Mucosa of stomach (tissue), 1 donor: ENCODE data around the gene ALKBH2.

ENCODE experiments used
- H3K27me3 ChIP-seq: one replicate; pipeline ENCODE4 v1.7.0; 2013; ENCODE audit warnings: mild to moderate bottlenecking, low read length; ENCODE audit not compliant: control insufficient read depth, insufficient read depth
- H3K36me3 ChIP-seq: one replicate; pipeline ENCODE4 v1.7.0; 2013; ENCODE audit warnings: low read length; ENCODE audit not compliant: control insufficient read depth, insufficient read depth
- H3K4me1 ChIP-seq: one replicate; pipeline ENCODE4 v1.7.0; 2013; ENCODE audit warnings: mild to moderate bottlenecking, low read length; ENCODE audit not compliant: control insufficient read depth, insufficient read depth
- H3K4me3 ChIP-seq: one replicate; pipeline ENCODE4 v1.7.0; 2013; ENCODE audit warnings: low read length
- H3K9ac ChIP-seq: one replicate; pipeline ENCODE4 v1.7.0; 2013; ENCODE audit warnings: mild to moderate bottlenecking, low read length, moderate library complexity
- H3K9me3 ChIP-seq: one replicate; pipeline ENCODE4 v1.7.0; 2013; ENCODE audit warnings: mild to moderate bottlenecking, low read length, moderate library complexity; ENCODE audit not compliant: control insufficient read depth
- donor health status: Pancreatic carcinoma.

ALKBH2 gene

GRCh38 chr12:109087250-109087649, 6.0 kb downstream of the ALKBH2 start:
- Histone ChIP-seq H3K36me3 (no peaks in the 10 kb centered on the region), H3K27me3 (no peaks in the 10 kb centered on the region), H3K4me1 (peaks cover 6% of the 10 kb centered on the region), H3K4me3 (no peak overlapping the region), H3K9ac (no peak overlapping the region), H3K9me3 (no peaks in the 10 kb centered on the region)

- H3K4me3 ChIP-seq, result no peak overlapping the region
These were observed 7.7 kb downstream of the ALKBH2 start for GRCh38 chr12:109085590-109085989.

GRCh38 chr12:109084425-109084824, 8.8 kb downstream of the ALKBH2 start:
- Histone ChIP-seq H3K27me3 (no peaks in the 10 kb centered on the region), H3K36me3 (no peaks in the 10 kb centered on the region), H3K9me3 (no peaks in the 10 kb centered on the region), H3K9ac (no peak overlapping the region), H3K4me1 (no peaks in the 10 kb centered on the region), H3K4me3 (no peak overlapping the region)

More at GRCh38 chr12:109085590-109085989, 7.7 kb downstream of the ALKBH2 start:
- Histone ChIP-seq H3K9ac (no peak overlapping the region), H3K27me3 (no peaks in the 10 kb centered on the region), H3K36me3 (no peaks in the 10 kb centered on the region), H3K4me1 (no peaks in the 10 kb centered on the region), H3K9me3 (no peaks in the 10 kb centered on the region)

- H3K4me1 ChIP-seq, result no peaks in the 10 kb centered on the region
- no peaks in the 10 kb centered on the region for H3K36me3 ChIP-seq
- H3K9me3 ChIP-seq, result no peaks in the 10 kb centered on the region
- no peak overlapping the region for H3K9ac ChIP-seq
- H3K4me3 ChIP-seq, result no peak overlapping the region
- no peaks in the 10 kb centered on the region for H3K27me3 ChIP-seq
These were observed 10.5 kb downstream of the ALKBH2 start for GRCh38 chr12:109082751-109083150.

- Histone ChIP-seq H3K36me3 (no peaks in the 10 kb centered on the region), H3K4me1 (no peaks in the 10 kb centered on the region), H3K9me3 (no peaks in the 10 kb centered on the region), H3K9ac (no peak overlapping the region), H3K4me3 (no peak overlapping the region), H3K27me3 (no peaks in the 10 kb centered on the region)
These were observed 18.4 kb downstream of the ALKBH2 start for GRCh38 chr12:109074866-109075265.

GRCh38 chr12:109069307-109070271, 23.7 kb downstream of the ALKBH2 start:
- Histone ChIP-seq H3K27me3 (no peaks in the 10 kb centered on the region), H3K9me3 (no peaks in the 10 kb centered on the region), H3K9ac (no peak overlapping the region), H3K36me3 (no peaks in the 10 kb centered on the region), H3K4me3 (no peak overlapping the region), H3K4me1 (no peaks in the 10 kb centered on the region)

- H3K4me1 ChIP-seq, result no peaks in the 10 kb centered on the region
- no peaks in the 10 kb centered on the region for H3K27me3 ChIP-seq
- no peaks in the 10 kb centered on the region for H3K36me3 ChIP-seq
- no peak overlapping the region for H3K4me3 ChIP-seq
- H3K9ac ChIP-seq, result no peak overlapping the region
- H3K9me3 ChIP-seq, result no peaks in the 10 kb centered on the region
These were observed 27.4 kb downstream of the ALKBH2 start for GRCh38 chr12:109065853-109066193.

- no peaks in the 10 kb centered on the region for H3K36me3 ChIP-seq
- no peaks in the 10 kb centered on the region for H3K4me1 ChIP-seq
- no peak overlapping the region for H3K9ac ChIP-seq
- no peak overlapping the region for H3K4me3 ChIP-seq
- no peaks in the 10 kb centered on the region for H3K9me3 ChIP-seq
- no peaks in the 10 kb centered on the region for H3K27me3 ChIP-seq
These were observed 28.0 kb downstream of the ALKBH2 start for GRCh38 chr12:109065154-109065852.

GRCh38 chr12:109064143-109064542, 29.1 kb downstream of the ALKBH2 start:
- Histone ChIP-seq H3K9ac (no peak overlapping the region), H3K9me3 (no peaks in the 10 kb centered on the region), H3K36me3 (no peaks in the 10 kb centered on the region), H3K4me1 (no peaks in the 10 kb centered on the region), H3K4me3 (no peak overlapping the region), H3K27me3 (no peaks in the 10 kb centered on the region)

- Histone ChIP-seq H3K27me3 (no peaks in the 10 kb centered on the region), H3K4me3 (no peak overlapping the region), H3K9me3 (no peaks in the 10 kb centered on the region), H3K9ac (no peak overlapping the region), H3K36me3 (no peaks in the 10 kb centered on the region), H3K4me1 (no peaks in the 10 kb centered on the region)
These were observed 34.5 kb downstream of the ALKBH2 start for GRCh38 chr12:109058773-109059172.

GRCh38 chr12:109057376-109057775, 35.9 kb downstream of the ALKBH2 start:
- Histone ChIP-seq H3K9ac (no peak overlapping the region), H3K4me3 (no peak overlapping the region), H3K36me3 (no peaks in the 10 kb centered on the region), H3K9me3 (no peaks in the 10 kb centered on the region), H3K4me1 (no peaks in the 10 kb centered on the region), H3K27me3 (no peaks in the 10 kb centered on the region)

GRCh38 chr12:109056891-109057290, 36.4 kb downstream of the ALKBH2 start:
- H3K27me3 ChIP-seq, result no peaks in the 10 kb centered on the region
- H3K9ac ChIP-seq, result no peak overlapping the region

More at GRCh38 chr12:109056891-109057290, 36.4 kb downstream of the ALKBH2 start:
- no peaks in the 10 kb centered on the region for H3K36me3 ChIP-seq
- H3K4me1 ChIP-seq, result peaks cover 3% of the 10 kb centered on the region
- H3K4me3 ChIP-seq, result no peak overlapping the region
- no peaks in the 10 kb centered on the region for H3K9me3 ChIP-seq
